HG02678 (cell line): ENCODE data around the gene ZNF521.
A peak's percentile ranks its signal among the peaks of the same experiment; 100 is the strongest.

Experiments
- ATAC-seq: cut with Tn5 transposase; IDR thresholded peaks from one replicate; pipeline ENCODE4 v1.9.1; 2021; ENCODE audit warnings: mild to moderate bottlenecking, moderate library complexity; ENCODE audit not compliant: unreplicated experiment

The ZNF521 gene

GRCh38 chr18:25175558-25176517, 176.1 kb downstream of the ZNF521 start:
- no peak for ATAC-seq

- ATAC-seq = no peak
Measured at GRCh38 chr18:25174324-25174723, 177.6 kb downstream of the ZNF521 start.

- ATAC-seq = no peak
Measured at GRCh38 chr18:25171334-25171733, 180.6 kb downstream of the ZNF521 start.

GRCh38 chr18:25170402-25170801, 181.6 kb downstream of the ZNF521 start:
- ATAC-seq = no peak

GRCh38 chr18:25169701-25170100, 182.3 kb downstream of the ZNF521 start:
- no peak for ATAC-seq

GRCh38 chr18:25167612-25168410, 184.2 kb downstream of the ZNF521 start:
- ATAC-seq = no peak

GRCh38 chr18:25166113-25166512, 185.9 kb downstream of the ZNF521 start:
- ATAC-seq = no peak

GRCh38 chr18:25164848-25165811, 186.8 kb downstream of the ZNF521 start:
- peak; percentile 92 for ATAC-seq

GRCh38 chr18:25164211-25164847, 187.6 kb downstream of the ZNF521 start:
- ATAC-seq = peak; percentile 34

- ATAC-seq = no peak
Measured at GRCh38 chr18:25153426-25153825, 198.5 kb downstream of the ZNF521 start.

- ATAC-seq = no peak
Measured at GRCh38 chr18:25147877-25148488, 204.0 kb downstream of the ZNF521 start.

- ATAC-seq = no peak
Measured at GRCh38 chr18:25146512-25146910, 205.5 kb downstream of the ZNF521 start.

GRCh38 chr18:25145731-25146511, 206.0 kb downstream of the ZNF521 start:
- no peak for ATAC-seq

- ATAC-seq = no peak
Measured at GRCh38 chr18:25144820-25145219, 207.1 kb downstream of the ZNF521 start.

- no peak for ATAC-seq
Measured at GRCh38 chr18:25141886-25142285, 210.1 kb downstream of the ZNF521 start.

GRCh38 chr18:25141399-25141798, 210.6 kb downstream of the ZNF521 start:
- no peak for ATAC-seq

- ATAC-seq = no peak
Measured at GRCh38 chr18:25140962-25141308, 211.0 kb downstream of the ZNF521 start.

GRCh38 chr18:25140124-25140961, 211.6 kb downstream of the ZNF521 start:
- no peak for ATAC-seq
